SK-N-SH treated with all-trans-retinoic acid at 6 μM for 48 hours (cell line): ENCODE measurements around the gene HRNR.
"Not testable (repeated sequence)": the region's sequence is repeated elsewhere in the genome, so short reads cannot be mapped to it uniquely, and the experiment has no call there.

Source experiments
- ESRRG ChIP-seq: fragments of 250-450 bp; sonication (Bioruptor Pico); IDR thresholded peaks from 2 replicates; pipeline ENCODE4 v1.6.1; 2021; ENCODE audit warnings: mild to moderate bottlenecking
- SNAI2 ChIP-seq: fragments of 250-450 bp; sonication (Bioruptor Pico); IDR thresholded peaks from 2 replicates; pipeline ENCODE4 v1.5.0; 2020; ENCODE audit warnings: mild to moderate bottlenecking, moderate library complexity
- TOX ChIP-seq: fragments of 250-450 bp; sonication (Bioruptor Pico); IDR thresholded peaks from 2 replicates; pipeline ENCODE4 v1.8.0; 2021; ENCODE audit warnings: mild to moderate bottlenecking, moderate library complexity, borderline replicate concordance
- ZFP30 ChIP-seq: fragments of 450-650 bp; formaldehyde crosslinking; IDR thresholded peaks from 2 replicates; pipeline ENCODE4 v1.5.0; 2022; ENCODE audit warnings: mild to moderate bottlenecking, moderate library complexity
- TF ChIP-seq, protein P1 (sequence below): fragments of 250-450 bp; sonication (Bioruptor Pico); IDR thresholded peaks from 2 replicates; pipeline ENCODE4 v1.8.0; 2020; ENCODE audit warnings: mild to moderate bottlenecking, moderate library complexity, borderline replicate concordance

GRCh38 chr1:152215604-152216003, 8.4 kb downstream of the HRNR start:
- not testable (repeated sequence) for TF ChIP-seq ZFP30 (CRISPR knock-in tag); TOX; ESRRG (CRISPR knock-in tag); SNAI2
- TF ChIP-seq, protein P1, sequence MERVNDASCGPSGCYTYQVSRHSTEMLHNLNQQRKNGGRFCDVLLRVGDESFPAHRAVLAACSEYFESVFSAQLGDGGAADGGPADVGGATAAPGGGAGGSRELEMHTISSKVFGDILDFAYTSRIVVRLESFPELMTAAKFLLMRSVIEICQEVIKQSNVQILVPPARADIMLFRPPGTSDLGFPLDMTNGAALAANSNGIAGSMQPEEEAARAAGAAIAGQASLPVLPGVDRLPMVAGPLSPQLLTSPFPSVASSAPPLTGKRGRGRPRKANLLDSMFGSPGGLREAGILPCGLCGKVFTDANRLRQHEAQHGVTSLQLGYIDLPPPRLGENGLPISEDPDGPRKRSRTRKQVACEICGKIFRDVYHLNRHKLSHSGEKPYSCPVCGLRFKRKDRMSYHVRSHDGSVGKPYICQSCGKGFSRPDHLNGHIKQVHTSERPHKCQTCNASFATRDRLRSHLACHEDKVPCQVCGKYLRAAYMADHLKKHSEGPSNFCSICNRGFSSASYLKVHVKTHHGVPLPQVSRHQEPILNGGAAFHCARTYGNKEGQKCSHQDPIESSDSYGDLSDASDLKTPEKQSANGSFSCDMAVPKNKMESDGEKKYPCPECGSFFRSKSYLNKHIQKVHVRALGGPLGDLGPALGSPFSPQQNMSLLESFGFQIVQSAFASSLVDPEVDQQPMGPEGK (CRISPR knock-in tag) = not testable (repeated sequence)
